ENCODE measurements around the gene SLCO2B1.

Gene SLCO2B1

DNA sequence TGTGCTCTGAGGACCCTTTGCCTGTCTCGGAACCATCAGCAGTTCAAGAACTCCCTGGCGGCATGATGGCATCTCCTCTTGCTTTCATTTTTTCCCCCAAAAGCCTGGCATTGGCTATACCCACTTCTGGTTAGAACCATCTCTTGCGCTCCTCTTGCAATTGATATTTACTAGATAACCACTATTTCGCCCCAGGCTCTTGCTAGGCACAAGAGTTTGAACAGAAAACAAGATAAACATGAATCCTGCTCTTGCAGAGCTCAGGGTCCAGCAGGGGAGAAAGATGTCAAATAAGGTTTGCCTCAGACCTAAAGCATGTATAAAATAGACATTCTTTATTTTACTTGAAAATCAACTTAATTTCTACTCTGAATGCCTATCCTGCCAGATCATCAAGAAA, 33.1 kb downstream of the SLCO2B1 start:
- no peaks in the 10 kb centered on the region for H3K27me3 ChIP-seq (ENCODE audit: insufficient read depth, low read length)
- H3K4me3 ChIP-seq (ENCODE audit: low read length), result no peak overlapping the region
- no peak overlapping the region for H2AFZ ChIP-seq (ENCODE audit: low read depth, low read length)
- H3K9me3 ChIP-seq (ENCODE audit: low read length), result no peaks in the 10 kb centered on the region
- H3K4me1 ChIP-seq (ENCODE audit: insufficient read depth, low read length), result no peaks in the 10 kb centered on the region
- no peaks in the 10 kb centered on the region for H3K36me3 ChIP-seq (ENCODE audit: insufficient read depth, low read length)

DNA sequence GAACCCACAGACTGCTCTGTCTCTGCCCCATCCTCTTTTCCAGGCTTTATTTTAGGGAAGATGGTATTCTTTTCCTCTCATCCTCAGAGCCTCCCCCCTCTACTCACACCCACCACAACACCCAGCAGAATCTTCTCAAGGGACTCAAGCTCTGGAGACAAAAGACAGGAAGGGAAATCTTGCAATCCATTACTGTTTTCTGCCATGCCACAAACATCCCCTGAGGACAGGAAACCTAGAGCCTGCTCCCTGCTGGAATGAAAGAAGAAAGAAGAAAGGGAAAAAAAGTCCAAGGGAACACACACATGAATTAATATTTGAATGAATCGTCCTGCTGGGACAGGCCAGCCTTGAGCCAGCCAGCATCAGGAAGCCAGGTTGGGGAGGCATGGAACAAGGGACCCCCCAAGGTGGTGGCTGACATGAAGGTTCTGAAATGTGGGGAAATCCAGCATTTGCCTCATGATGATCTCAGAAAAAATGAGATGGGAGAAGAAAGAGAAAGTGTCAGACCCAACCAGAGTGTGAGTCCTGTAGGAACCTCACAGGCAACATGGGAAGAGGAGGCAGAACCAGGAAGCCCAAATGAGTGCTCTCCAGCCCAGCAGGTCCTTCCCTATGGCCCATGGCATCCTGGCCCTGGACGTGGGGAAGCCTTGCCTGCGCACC, 34.0 kb downstream of the SLCO2B1 start:
- H2AFZ ChIP-seq (ENCODE audit: low read depth, low read length), result no peak overlapping the region
- H3K4me1 ChIP-seq (ENCODE audit: insufficient read depth, low read length), result no peaks in the 10 kb centered on the region
- H3K27me3 ChIP-seq (ENCODE audit: insufficient read depth, low read length), result no peaks in the 10 kb centered on the region
- no peaks in the 10 kb centered on the region for H3K9me3 ChIP-seq (ENCODE audit: low read length)
- no peak overlapping the region for H3K4me3 ChIP-seq (ENCODE audit: low read length)
- H3K36me3 ChIP-seq (ENCODE audit: insufficient read depth, low read length), result no peaks in the 10 kb centered on the region

DNA sequence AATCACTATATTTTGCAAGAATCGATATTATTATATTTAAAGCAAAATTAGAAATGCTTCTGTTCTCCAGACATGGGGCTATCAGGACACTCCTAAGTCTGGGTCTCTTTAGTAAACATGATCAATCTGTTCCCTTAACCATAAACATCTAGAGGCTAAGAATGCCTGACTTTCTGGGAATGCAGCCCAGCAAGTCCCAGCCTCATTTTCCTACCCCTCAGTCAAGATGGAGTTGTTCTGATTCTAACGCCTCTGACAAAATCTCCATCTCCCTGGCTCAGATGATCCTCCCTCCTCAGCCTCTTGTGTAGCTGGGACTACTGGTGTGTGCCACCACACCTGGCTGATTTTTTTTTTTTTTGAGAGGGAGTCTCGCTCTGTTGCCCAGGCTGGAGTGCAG, 35.0 kb downstream of the SLCO2B1 start:
- no peaks in the 10 kb centered on the region for H3K27me3 ChIP-seq (ENCODE audit: insufficient read depth, low read length)

DNA sequence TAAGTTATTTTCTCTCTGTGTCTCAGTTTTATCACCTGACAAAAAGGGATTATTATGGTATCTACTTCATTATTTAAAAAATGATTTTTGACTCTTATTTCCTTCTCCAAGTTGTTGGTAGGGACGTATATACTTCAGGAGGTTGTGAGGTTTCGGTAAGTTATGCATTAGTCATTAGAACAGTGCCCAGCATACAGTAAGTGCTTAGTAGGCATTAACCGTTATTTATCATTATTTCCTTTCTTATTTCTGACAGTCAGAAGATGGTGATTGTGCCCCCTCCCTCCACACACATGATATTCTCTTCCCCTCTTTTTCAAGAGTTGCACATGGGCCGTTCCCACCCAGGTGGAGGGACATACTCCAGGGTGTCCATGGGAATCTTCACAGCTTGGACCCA, 36.1 kb downstream of the SLCO2B1 start:
- peaks cover 7% of the 10 kb centered on the region for H3K4me1 ChIP-seq (ENCODE audit: insufficient read depth, low read length)
- no peaks in the 10 kb centered on the region for H3K9me3 ChIP-seq (ENCODE audit: low read length)
- H3K36me3 ChIP-seq (ENCODE audit: insufficient read depth, low read length), result no peaks in the 10 kb centered on the region
- no peaks in the 10 kb centered on the region for H3K27me3 ChIP-seq (ENCODE audit: insufficient read depth, low read length)
- no peak overlapping the region for H3K4me3 ChIP-seq (ENCODE audit: low read length)
- no peak overlapping the region for H2AFZ ChIP-seq (ENCODE audit: low read depth, low read length)

More for the DNA sequence above, 35.0 kb downstream of the SLCO2B1 start:
- Histone ChIP-seq H2AFZ (ENCODE audit: low read depth, low read length) (no peak overlapping the region), H3K9me3 (ENCODE audit: low read length) (no peaks in the 10 kb centered on the region), H3K4me1 (ENCODE audit: insufficient read depth, low read length) (no peaks in the 10 kb centered on the region), H3K4me3 (ENCODE audit: low read length) (no peak overlapping the region), H3K36me3 (ENCODE audit: insufficient read depth, low read length) (no peaks in the 10 kb centered on the region)

DNA sequence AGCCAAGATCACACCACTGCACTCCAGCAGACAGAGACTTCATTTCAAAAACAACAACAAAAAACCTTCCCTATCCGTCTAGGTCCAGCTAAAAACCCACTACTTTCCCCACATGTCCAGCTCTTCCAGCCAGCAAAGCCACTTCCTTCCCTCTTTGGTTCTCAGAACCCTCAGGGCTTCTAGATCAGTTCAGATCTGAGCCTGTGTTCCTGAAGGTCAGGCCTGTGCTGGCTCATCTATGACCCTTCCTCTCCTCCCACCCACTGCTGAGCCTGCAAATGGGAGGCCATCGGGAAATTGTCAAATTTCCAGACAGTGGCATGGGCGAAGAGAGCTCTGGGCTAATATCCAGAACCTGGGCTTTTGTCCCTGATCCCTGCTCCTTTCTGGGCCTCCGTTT, 37.8 kb downstream of the SLCO2B1 start:
- H3K9me3 ChIP-seq (ENCODE audit: low read length), result no peaks in the 10 kb centered on the region
- no peaks in the 10 kb centered on the region for H3K27me3 ChIP-seq (ENCODE audit: insufficient read depth, low read length)
- H3K4me3 ChIP-seq (ENCODE audit: low read length), result no peak overlapping the region
- H2AFZ ChIP-seq (ENCODE audit: low read depth, low read length), result no peak overlapping the region
- H3K36me3 ChIP-seq (ENCODE audit: insufficient read depth, low read length), result no peaks in the 10 kb centered on the region
- peaks cover 7% of the 10 kb centered on the region for H3K4me1 ChIP-seq (ENCODE audit: insufficient read depth, low read length)

DNA sequence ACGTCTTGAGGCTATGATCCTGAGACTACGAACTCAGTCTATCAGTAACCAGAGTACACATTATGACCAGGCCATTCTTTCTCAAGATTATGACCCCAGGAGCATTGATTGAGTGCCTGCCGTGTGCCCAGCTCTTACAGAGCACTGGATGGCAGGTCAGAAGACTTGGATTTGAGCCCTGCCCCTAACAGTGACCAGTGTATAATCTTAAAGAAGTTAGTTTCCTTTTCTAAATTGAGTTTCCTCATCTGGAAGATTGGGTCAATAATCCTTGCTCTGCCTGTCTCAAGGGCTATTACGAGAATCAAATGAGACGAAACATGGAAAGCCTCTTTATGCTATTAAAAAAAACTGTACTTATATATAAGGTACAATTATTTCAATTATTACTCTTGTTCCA, 38.2 kb downstream of the SLCO2B1 start:
- Histone ChIP-seq H3K4me1 (ENCODE audit: insufficient read depth, low read length) (peaks cover 7% of the 10 kb centered on the region), H3K4me3 (ENCODE audit: low read length) (no peak overlapping the region), H3K9me3 (ENCODE audit: low read length) (no peaks in the 10 kb centered on the region), H2AFZ (ENCODE audit: low read depth, low read length) (no peak overlapping the region), H3K36me3 (ENCODE audit: insufficient read depth, low read length) (no peaks in the 10 kb centered on the region), H3K27me3 (ENCODE audit: insufficient read depth, low read length) (no peaks in the 10 kb centered on the region)

DNA sequence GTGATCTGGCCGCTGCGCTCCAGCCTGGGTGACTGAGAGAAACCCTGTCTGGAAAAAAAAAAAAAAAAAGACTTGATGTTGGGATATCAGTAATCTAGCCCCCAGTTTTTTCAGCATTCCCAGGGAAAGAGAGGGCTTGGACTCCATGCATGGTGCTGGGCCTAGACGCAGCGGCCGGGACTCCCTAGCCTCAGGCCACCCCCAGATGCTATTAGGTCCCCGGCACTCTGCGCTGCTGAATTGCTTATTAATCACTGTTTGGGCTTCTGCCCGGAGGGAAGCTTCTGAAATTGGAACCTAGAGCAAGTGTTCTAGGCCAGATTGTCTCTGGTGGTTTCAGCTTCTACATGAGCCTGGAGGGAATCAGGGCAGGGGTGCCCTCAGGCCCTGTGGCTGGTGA, 39.0 kb downstream of the SLCO2B1 start:
- H3K9me3 ChIP-seq (ENCODE audit: low read length), result no peaks in the 10 kb centered on the region
- H3K36me3 ChIP-seq (ENCODE audit: insufficient read depth, low read length), result no peaks in the 10 kb centered on the region
- peaks cover 7% of the 10 kb centered on the region for H3K4me1 ChIP-seq (ENCODE audit: insufficient read depth, low read length)
- H3K4me3 ChIP-seq (ENCODE audit: low read length), result no peak overlapping the region
- no peak overlapping the region for H2AFZ ChIP-seq (ENCODE audit: low read depth, low read length)
- no peaks in the 10 kb centered on the region for H3K27me3 ChIP-seq (ENCODE audit: insufficient read depth, low read length)

DNA sequence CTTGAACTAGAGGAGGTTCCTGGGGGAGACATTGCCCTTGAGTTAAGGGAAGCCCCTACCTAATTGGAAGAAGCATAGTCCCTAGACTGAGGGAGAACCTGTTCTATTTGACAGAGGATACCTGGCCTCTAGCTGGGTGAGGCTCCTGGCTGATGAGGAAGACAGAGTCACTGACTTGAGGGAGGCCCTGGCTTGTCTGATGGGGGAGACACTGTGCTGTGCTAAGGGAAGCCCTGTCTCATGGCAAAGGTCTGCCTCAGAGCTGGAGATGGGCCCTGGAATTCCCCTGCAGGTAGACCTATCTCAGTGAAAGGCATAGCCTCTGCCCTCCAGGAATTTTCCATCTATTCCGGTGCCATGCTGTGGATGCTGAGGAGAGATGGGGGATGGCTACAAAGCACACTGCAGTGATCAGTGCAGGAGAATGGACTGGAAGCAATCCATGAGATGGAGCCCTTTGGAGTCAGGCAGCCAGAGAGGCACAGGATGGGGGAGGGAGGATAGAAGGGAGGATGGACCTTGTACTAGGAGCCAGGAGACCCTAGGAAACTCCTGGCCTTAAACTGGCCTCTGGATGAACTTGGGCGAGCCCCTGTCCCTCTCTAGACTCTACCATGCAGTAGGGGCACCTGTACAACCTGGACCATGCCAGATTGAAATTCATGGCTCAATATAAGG, 39.9 kb downstream of the SLCO2B1 start:
- Histone ChIP-seq H2AFZ (ENCODE audit: low read depth, low read length) (no peak overlapping the region), H3K4me1 (ENCODE audit: insufficient read depth, low read length) (peaks cover 7% of the 10 kb centered on the region), H3K36me3 (ENCODE audit: insufficient read depth, low read length) (no peaks in the 10 kb centered on the region), H3K4me3 (ENCODE audit: low read length) (no peak overlapping the region), H3K27me3 (ENCODE audit: insufficient read depth, low read length) (no peaks in the 10 kb centered on the region), H3K9me3 (ENCODE audit: low read length) (no peaks in the 10 kb centered on the region)

DNA sequence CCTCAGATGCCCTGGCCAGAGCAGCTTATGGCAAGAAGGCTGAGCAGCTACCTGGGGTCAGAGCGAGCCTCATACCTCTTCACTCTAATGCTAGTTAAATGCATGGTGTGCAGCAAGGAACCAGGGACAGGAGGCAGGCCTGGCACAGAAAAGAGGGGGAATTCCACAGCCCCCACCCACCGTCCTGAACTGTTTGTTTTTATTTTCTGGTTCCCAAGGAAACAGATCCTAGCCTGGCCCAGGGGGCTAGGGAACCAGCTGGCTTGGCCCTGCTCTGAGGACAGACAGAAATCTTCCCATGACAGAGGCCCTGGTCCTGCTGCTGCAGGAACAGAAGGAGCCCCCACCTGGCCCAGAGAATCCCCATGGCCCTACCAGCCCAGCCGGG, 40.4 kb downstream of the SLCO2B1 start:
- no peaks in the 10 kb centered on the region for H3K36me3 ChIP-seq (ENCODE audit: insufficient read depth, low read length)
- H3K4me1 ChIP-seq (ENCODE audit: insufficient read depth, low read length), result peaks cover 7% of the 10 kb centered on the region
- no peak overlapping the region for H3K4me3 ChIP-seq (ENCODE audit: low read length)
- no peaks in the 10 kb centered on the region for H3K27me3 ChIP-seq (ENCODE audit: insufficient read depth, low read length)
- no peak overlapping the region for H2AFZ ChIP-seq (ENCODE audit: low read depth, low read length)
- H3K9me3 ChIP-seq (ENCODE audit: low read length), result no peaks in the 10 kb centered on the region

DNA sequence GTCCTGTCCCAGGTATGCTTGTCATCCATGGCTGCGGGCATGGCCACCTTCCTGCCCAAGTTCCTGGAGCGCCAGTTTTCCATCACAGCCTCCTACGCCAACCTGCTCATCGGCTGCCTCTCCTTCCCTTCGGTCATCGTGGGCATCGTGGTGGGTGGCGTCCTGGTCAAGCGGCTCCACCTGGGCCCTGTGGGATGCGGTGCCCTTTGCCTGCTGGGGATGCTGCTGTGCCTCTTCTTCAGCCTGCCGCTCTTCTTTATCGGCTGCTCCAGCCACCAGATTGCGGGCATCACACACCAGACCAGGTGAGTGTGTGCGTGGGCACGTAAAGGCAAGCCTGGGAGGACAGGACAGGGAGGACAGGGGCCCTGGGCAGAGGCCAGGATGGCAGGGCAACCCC, 42.4 kb downstream of the SLCO2B1 start:
- Histone ChIP-seq H2AFZ (ENCODE audit: low read depth, low read length) (no peak overlapping the region), H3K4me3 (ENCODE audit: low read length) (no peak overlapping the region), H3K27me3 (ENCODE audit: insufficient read depth, low read length) (no peaks in the 10 kb centered on the region), H3K36me3 (ENCODE audit: insufficient read depth, low read length) (no peaks in the 10 kb centered on the region), H3K4me1 (ENCODE audit: insufficient read depth, low read length) (peaks cover 7% of the 10 kb centered on the region), H3K9me3 (ENCODE audit: low read length) (no peaks in the 10 kb centered on the region)

DNA sequence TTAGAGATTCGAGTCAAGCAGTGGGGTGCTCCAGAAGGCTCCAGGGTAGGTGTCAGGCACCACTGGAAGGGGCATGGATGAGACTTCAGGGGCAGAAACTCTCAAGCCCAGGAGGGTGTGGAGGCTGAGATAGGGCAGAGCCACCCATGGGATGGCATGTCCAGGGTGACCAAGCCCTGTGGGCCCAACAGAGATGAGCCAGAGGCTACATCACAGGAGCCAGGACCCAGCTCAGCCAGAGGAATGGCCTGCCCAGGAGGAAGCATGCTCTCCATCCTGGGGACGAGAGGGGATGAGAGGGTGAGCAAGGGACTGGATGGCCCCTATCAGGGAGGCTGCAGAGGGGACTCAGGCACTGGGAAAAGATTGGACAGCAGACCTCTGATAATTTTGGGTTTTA, 42.8 kb downstream of the SLCO2B1 start:
- no peaks in the 10 kb centered on the region for H3K9me3 ChIP-seq (ENCODE audit: low read length)
- H2AFZ ChIP-seq (ENCODE audit: low read depth, low read length), result no peak overlapping the region
- no peaks in the 10 kb centered on the region for H3K27me3 ChIP-seq (ENCODE audit: insufficient read depth, low read length)
- H3K36me3 ChIP-seq (ENCODE audit: insufficient read depth, low read length), result no peaks in the 10 kb centered on the region
- H3K4me1 ChIP-seq (ENCODE audit: insufficient read depth, low read length), result peaks cover 7% of the 10 kb centered on the region
- H3K4me3 ChIP-seq (ENCODE audit: low read length), result no peak overlapping the region

DNA sequence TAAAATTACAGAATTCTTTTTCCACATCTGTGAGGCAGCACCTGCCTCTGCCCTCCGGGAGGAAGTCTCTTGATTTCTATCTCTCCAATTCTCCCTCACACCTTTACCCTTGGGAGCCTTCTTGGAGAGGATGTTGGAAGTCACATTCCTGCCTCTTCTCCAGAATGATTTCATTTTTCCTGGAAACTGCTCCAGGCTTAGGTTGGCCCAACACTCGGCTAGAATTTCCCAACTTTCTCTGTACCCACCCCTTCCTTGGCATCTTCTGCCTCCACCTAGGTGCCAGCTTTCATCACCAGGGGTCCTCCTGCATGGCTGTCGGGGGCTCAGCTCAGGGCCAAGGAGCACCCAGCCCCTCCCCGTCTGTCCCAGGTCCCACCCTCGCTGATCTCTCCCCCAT, 43.2 kb downstream of the SLCO2B1 start:
- no peak overlapping the region for H2AFZ ChIP-seq (ENCODE audit: low read depth, low read length)
- no peaks in the 10 kb centered on the region for H3K27me3 ChIP-seq (ENCODE audit: insufficient read depth, low read length)
- H3K9me3 ChIP-seq (ENCODE audit: low read length), result no peaks in the 10 kb centered on the region
- H3K4me1 ChIP-seq (ENCODE audit: insufficient read depth, low read length), result peaks cover 7% of the 10 kb centered on the region
- H3K36me3 ChIP-seq (ENCODE audit: insufficient read depth, low read length), result no peaks in the 10 kb centered on the region
- H3K4me3 ChIP-seq (ENCODE audit: low read length), result no peak overlapping the region

DNA sequence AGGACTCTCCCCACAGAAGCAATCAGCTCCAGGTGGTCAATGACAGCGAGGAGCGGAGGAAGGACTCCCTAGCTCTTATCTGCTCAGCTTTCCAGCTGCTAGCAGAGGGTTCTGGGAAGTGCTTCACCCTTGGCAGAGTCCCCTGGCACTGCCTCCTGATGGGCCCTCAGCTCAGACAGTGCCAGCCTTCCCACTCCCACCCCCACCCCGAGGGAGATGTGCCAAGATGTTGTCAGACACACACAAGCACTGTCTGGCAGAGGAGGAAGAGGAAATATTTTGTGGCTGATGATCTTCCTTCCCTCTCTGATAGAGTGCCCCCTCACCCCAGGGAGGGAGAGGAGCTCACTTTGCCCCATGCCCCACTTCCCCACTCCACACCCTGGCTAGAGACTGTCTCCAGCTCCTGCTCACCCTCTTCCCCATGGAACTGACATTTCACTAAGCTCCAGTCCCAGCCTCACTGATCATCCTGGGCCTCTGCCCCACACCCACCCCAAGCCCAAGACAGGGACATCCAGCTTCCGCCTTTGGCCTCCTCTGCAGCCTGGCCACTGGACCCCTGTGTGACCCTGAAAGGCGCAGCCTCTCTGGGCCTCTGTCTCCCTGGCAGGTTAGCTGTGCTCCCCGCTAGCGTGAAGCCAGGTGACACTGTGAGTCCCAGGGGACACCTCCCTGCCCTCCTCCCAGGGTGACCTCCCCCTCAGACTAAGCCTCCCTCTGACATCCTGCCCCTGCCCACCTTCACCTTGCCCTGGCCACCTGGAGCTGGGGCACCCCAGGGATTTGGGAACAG, 44.5 kb downstream of the SLCO2B1 start:
- H3K27me3 ChIP-seq (ENCODE audit: insufficient read depth, low read length), result no peaks in the 10 kb centered on the region
- no peak overlapping the region for H3K4me3 ChIP-seq (ENCODE audit: low read length)
- peaks cover 7% of the 10 kb centered on the region for H3K4me1 ChIP-seq (ENCODE audit: insufficient read depth, low read length)
- H2AFZ ChIP-seq (ENCODE audit: low read depth, low read length), result no peak overlapping the region
- no peaks in the 10 kb centered on the region for H3K36me3 ChIP-seq (ENCODE audit: insufficient read depth, low read length)
- no peaks in the 10 kb centered on the region for H3K9me3 ChIP-seq (ENCODE audit: low read length)
